ENCODE results near the gene SCAMP2. TPM values are rescaled to one million over a fixed set of nuclear protein-coding genes. Genes with fewer than 3 reads are reported as not detected.
A peak's percentile ranks its signal among the peaks of the same experiment; 100 is the strongest.

SCAMP2 gene
- total RNA-seq, 2 experiments from 2014 or later = 56.1 to 56.9 TPM

GRCh38 chr15:74845208-74845568 is 28.0 kb downstream of the SCAMP2 start:
- peaks cover 56% of the 10 kb centered on the region for H3K4me1 Mint-ChIP-seq (ENCODE audit: low read depth)
- CTCF ChIA-PET = interaction anchor here (1.0 to 1.4 kb wide), 4 partner anchors 23 to 106 kb away, joined by 3 to 9 read pairs (median 4); no protein-coding TSS in a partner anchor
- ATAC-seq (ENCODE audit: poor library complexity) = peak; percentile 54
- Histone ChIP-seq H3K9me3 (ENCODE audit: control insufficient read depth in 1 of 2, insufficient read depth in 1 of 2, low read length in 2 of 2) (no peaks in the 10 kb centered on the region), H3K27ac (ENCODE audit: low read depth in 1 of 2, low read length in 2 of 2) (peak overlapping the region; percentile 69 to 82), H3K4me1 (ENCODE audit: insufficient read depth, low read length) (peaks cover 61% of the 10 kb centered on the region), H3K27me3 (ENCODE audit: control insufficient read depth in 1 of 2, insufficient read depth in 2 of 2, low read length in 2 of 2) (no peaks in the 10 kb centered on the region), H3K4me3 (ENCODE audit: low read length) (peak overlapping the region; percentile 22), H3K36me3 (ENCODE audit: insufficient read depth, low read length) (peaks cover 33% of the 10 kb centered on the region)
- POLR2A ChIA-PET = interaction anchor here (0.7 to 1.6 kb wide), 22 partner anchors 11 to 606 kb away, joined by 3 to 8 read pairs (median 4); partner anchors contain the start of genes COX5A, CSK, MPI and PPCDC
- peak overlapping the region; percentile 86 for H3K27ac Mint-ChIP-seq
- H3K9me3 Mint-ChIP-seq = no peaks in the 10 kb centered on the region
- peak overlapping the region; percentile 49 for H3K4me3 Mint-ChIP-seq
- no peaks in the 10 kb centered on the region for H3K27me3 Mint-ChIP-seq
- TF ChIP-seq, protein P1, sequence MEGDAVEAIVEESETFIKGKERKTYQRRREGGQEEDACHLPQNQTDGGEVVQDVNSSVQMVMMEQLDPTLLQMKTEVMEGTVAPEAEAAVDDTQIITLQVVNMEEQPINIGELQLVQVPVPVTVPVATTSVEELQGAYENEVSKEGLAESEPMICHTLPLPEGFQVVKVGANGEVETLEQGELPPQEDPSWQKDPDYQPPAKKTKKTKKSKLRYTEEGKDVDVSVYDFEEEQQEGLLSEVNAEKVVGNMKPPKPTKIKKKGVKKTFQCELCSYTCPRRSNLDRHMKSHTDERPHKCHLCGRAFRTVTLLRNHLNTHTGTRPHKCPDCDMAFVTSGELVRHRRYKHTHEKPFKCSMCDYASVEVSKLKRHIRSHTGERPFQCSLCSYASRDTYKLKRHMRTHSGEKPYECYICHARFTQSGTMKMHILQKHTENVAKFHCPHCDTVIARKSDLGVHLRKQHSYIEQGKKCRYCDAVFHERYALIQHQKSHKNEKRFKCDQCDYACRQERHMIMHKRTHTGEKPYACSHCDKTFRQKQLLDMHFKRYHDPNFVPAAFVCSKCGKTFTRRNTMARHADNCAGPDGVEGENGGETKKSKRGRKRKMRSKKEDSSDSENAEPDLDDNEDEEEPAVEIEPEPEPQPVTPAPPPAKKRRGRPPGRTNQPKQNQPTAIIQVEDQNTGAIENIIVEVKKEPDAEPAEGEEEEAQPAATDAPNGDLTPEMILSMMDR (IDR thresholded peaks at IDR 0.05) = peak; percentile 40
- DNase-seq = peak; percentile 36 to 76 (median 62)
- H3K36me3 Mint-ChIP-seq (ENCODE audit: low read depth) = peaks cover 55% of the 10 kb centered on the region
- intact Hi-C loops (cut with DNase I, micrococcal nuclease) = loop anchor here (1.0 to 10.0 kb wide), 4 partner anchors 56 to 300 kb away; partner anchors contain the start of genes ARID3B (in 1 of the 2) and EDC3 (in 1 of the 2)

DNA sequence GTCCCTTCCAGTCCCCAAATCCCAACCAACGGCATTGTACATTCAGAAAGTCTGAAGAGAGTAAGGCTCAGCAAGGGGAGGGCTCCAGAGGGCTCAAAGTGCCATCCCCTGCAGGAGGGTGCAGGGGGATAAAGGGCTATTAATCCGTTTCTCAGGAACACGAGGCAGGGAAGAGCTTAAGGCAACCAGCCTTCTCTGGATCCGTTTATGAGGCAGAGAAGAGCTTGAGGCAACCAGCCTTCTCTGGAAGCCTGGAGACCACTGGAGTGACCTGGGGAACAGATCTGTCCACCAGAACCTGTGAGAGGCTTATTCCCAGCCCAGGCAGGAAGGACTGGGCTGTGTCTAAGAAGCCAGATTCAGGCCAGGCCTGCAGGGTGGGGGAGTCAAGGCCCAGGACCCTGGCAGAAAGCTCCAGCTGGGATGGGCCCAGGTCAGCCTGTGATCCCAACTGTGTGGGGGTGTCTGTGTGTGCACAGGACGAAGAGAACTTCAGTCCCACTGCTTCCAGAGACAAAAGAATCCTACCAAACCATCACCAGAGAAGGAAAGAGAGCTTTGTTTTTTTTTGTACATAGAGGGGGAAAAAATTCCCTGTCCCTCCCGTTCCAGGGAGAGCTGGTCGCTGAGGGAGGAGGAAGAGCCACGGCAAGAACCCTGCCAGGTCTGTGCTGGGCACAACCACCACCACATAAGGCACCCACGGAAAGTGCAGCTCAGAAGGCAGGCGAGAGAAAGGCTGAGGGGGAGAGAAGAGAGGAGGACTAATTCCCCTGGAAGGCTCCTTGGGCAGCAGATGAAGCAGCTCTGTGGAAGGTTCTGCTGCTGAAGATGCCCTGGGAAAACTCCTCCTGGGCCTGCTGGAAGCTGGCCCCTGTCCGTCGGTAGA is 28.6 kb downstream of the SCAMP2 start:
- Mint-ChIP-seq H3K4me3 (peak overlapping the region; percentile 49), H3K27ac (peak overlapping the region; percentile 86), H3K36me3 (ENCODE audit: low read depth) (peaks cover 51% of the 10 kb centered on the region), H3K4me1 (ENCODE audit: low read depth) (peaks cover 56% of the 10 kb centered on the region), H3K27me3 (no peaks in the 10 kb centered on the region), H3K9me3 (no peaks in the 10 kb centered on the region)
- ATAC-seq (ENCODE audit: poor library complexity) = no peak
- CTCF ChIA-PET = interaction anchor here (1.0 to 2.5 kb wide), 8 partner anchors 24 to 106 kb away, joined by 3 to 9 read pairs (median 4); no protein-coding TSS in a partner anchor
- intact Hi-C loops (cut with DNase I, micrococcal nuclease) = loop anchor here (1.0 to 10.0 kb wide), 7 partner anchors 48 to 358 kb away; partner anchors contain the start of genes ARID3B (in 1 of the 2), C15orf39 (in 1 of the 2), EDC3 (in 1 of the 2) and MPI (in 1 of the 2)
- H3K36me3 ChIP-seq (ENCODE audit: insufficient read depth, low read length) = peaks cover 33% of the 10 kb centered on the region
- H3K27me3 ChIP-seq (ENCODE audit: control insufficient read depth in 1 of 2, insufficient read depth in 2 of 2, low read length in 2 of 2) = no peaks in the 10 kb centered on the region
- H3K27ac ChIP-seq (ENCODE audit: low read depth in 1 of 2, low read length in 2 of 2) = peak overlapping the region; percentile 69 to 82
- peak in 1 of 14 experiments; percentile 19 for DNase-seq
- no peaks in the 10 kb centered on the region for H3K9me3 ChIP-seq (ENCODE audit: control insufficient read depth in 1 of 2, insufficient read depth in 1 of 2, low read length in 2 of 2)
- H3K4me1 ChIP-seq (ENCODE audit: insufficient read depth, low read length) = peaks cover 61% of the 10 kb centered on the region
- POLR2A ChIA-PET = interaction anchor here (0.7 to 2.5 kb wide), 25 partner anchors 12 to 607 kb away, joined by 3 to 10 read pairs (median 4); partner anchors contain the start of genes COX5A, CSK, FAM219B and MPI
- TF ChIP-seq, protein P1 (IDR thresholded peaks at IDR 0.05) = no peak
- peak overlapping the region; percentile 22 for H3K4me3 ChIP-seq (ENCODE audit: low read length)

GRCh38 chr15:74843891-74844299 is 29.3 kb downstream of the SCAMP2 start:
- H3K36me3 ChIP-seq (ENCODE audit: insufficient read depth, low read length) = peaks cover 34% of the 10 kb centered on the region
- Mint-ChIP-seq H3K27ac (peak overlapping the region; percentile 86), H3K4me3 (peak overlapping the region; percentile 93), H3K9me3 (no peaks in the 10 kb centered on the region), H3K27me3 (no peaks in the 10 kb centered on the region), H3K4me1 (ENCODE audit: low read depth) (peaks cover 56% of the 10 kb centered on the region), H3K36me3 (ENCODE audit: low read depth) (peaks cover 50% of the 10 kb centered on the region)
- intact Hi-C loops (cut with DNase I, micrococcal nuclease) = loop anchor here (1.0 to 10.0 kb wide), 12 partner anchors 29 to 358 kb away; partner anchors contain the start of genes MPI (in 2 of the 2), SCAMP2 (in 2 of the 2), ARID3B (in 1 of the 2) and C15orf39 (in 1 of the 2)
- DNase-seq = peak in 2 of 14 experiments; percentile 10 to 53
- TF ChIP-seq, protein P1 (IDR thresholded peaks at IDR 0.05) = no peak
- H3K27me3 ChIP-seq (ENCODE audit: control insufficient read depth in 1 of 2, insufficient read depth in 2 of 2, low read length in 2 of 2) = no peaks in the 10 kb centered on the region
- no peaks in the 10 kb centered on the region for H3K9me3 ChIP-seq (ENCODE audit: control insufficient read depth in 1 of 2, insufficient read depth in 1 of 2, low read length in 2 of 2)
- peak overlapping the region; percentile 69 to 82 for H3K27ac ChIP-seq (ENCODE audit: low read depth in 1 of 2, low read length in 2 of 2)
- ChIA-PET CTCF (interaction anchor here (1.2 to 2.5 kb wide), 11 partner anchors 24 to 107 kb away, joined by 3 to 12 read pairs (median 6); no protein-coding TSS in a partner anchor), POLR2A (interaction anchor here (1.0 to 2.5 kb wide), 11 partner anchors 24 to 67 kb away, joined by 3 to 13 read pairs (median 6); partner anchors contain the start of genes CSK, FAM219B, MPI and SCAMP2)
- peaks cover 61% of the 10 kb centered on the region for H3K4me1 ChIP-seq (ENCODE audit: insufficient read depth, low read length)
- H3K4me3 ChIP-seq (ENCODE audit: low read length) = peak overlapping the region; percentile 49
- ATAC-seq (ENCODE audit: poor library complexity) = no peak
